Nephron progenitor cell (in vitro differentiated cells): ENCODE measurements around the gene TERT.

ENCODE experiments used
- DNase-seq: peaks from one replicate; pipeline ENCODE4 v3.0.0; 2021
- H3K27ac Mint-ChIP-seq: 2 replicates; pipeline ENCODE4 v1.8.0; 2021; ENCODE audit warnings: mild to moderate bottlenecking, moderate library complexity, mixed read lengths
- H3K27me3 Mint-ChIP-seq: 2 replicates; pipeline ENCODE4 v1.8.0; 2021; ENCODE audit warnings: mild to moderate bottlenecking, low read depth, mixed read lengths; ENCODE audit not compliant: poor library complexity
- H3K36me3 Mint-ChIP-seq: 2 replicates; pipeline ENCODE4 v1.8.0; 2021; ENCODE audit warnings: low read depth, mixed read lengths
- H3K4me1 Mint-ChIP-seq: 2 replicates; pipeline ENCODE4 v1.8.0; 2021; ENCODE audit warnings: mixed read lengths
- H3K4me3 Mint-ChIP-seq: 2 replicates; pipeline ENCODE4 v1.8.0; 2021; ENCODE audit warnings: mild to moderate bottlenecking, moderate library complexity, mixed read lengths
- H3K9me3 Mint-ChIP-seq: 2 replicates; pipeline ENCODE4 v1.8.0; 2021; ENCODE audit warnings: mild to moderate bottlenecking, moderate library complexity, mixed read lengths
- CTCF ChIP-seq: fragments of 200-600 bp; sonication (generic); IDR thresholded peaks from 2 replicates; pipeline ENCODE4 v1.5.0; 2021; ENCODE audit warnings: antibody characterized with exemption

TERT gene

GRCh38 chr5:1298067-1298551, 3.2 kb upstream of the TERT start:
- Mint-ChIP-seq H3K36me3 (no peaks in the 10 kb centered on the region), H3K27ac (no peak overlapping the region), H3K9me3 (peaks cover 8% of the 10 kb centered on the region), H3K4me1 (peaks cover 16% of the 10 kb centered on the region), H3K27me3 (peaks cover 59% of the 10 kb centered on the region), H3K4me3 (no peak overlapping the region)
- no peak for DNase-seq
- TF ChIP-seq CTCF: no peak

GRCh38 chr5:1297243-1297642, 2.4 kb upstream of the TERT start:
- no peak for DNase-seq
- H3K36me3 Mint-ChIP-seq: no peaks in the 10 kb centered on the region
- peaks cover 2% of the 10 kb centered on the region for H3K9me3 Mint-ChIP-seq
- peaks cover 16% of the 10 kb centered on the region for H3K4me1 Mint-ChIP-seq
- TF ChIP-seq CTCF: no peak
- no peak overlapping the region for H3K4me3 Mint-ChIP-seq
- H3K27me3 Mint-ChIP-seq: peaks cover 64% of the 10 kb centered on the region
- H3K27ac Mint-ChIP-seq: no peak overlapping the region

DNA sequence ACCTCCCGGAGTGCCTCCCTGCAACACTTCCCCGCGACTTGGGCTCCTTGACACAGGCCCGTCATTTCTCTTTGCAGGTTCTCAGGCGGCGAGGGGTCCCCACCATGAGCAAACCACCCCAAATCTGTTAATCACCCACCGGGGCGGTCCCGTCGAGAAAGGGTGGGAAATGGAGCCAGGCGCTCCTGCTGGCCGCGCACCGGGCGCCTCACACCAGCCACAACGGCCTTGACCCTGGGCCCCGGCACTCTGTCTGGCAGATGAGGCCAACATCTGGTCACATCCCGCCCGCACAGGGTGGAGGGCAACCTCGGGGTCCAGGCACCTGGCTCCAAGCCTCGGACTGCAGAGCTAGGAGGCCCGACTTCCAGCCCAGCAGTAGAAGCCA, 776 bp upstream of the TERT start:
- DNase-seq: no peak
- peaks cover 65% of the 10 kb centered on the region for H3K27me3 Mint-ChIP-seq

DNA sequence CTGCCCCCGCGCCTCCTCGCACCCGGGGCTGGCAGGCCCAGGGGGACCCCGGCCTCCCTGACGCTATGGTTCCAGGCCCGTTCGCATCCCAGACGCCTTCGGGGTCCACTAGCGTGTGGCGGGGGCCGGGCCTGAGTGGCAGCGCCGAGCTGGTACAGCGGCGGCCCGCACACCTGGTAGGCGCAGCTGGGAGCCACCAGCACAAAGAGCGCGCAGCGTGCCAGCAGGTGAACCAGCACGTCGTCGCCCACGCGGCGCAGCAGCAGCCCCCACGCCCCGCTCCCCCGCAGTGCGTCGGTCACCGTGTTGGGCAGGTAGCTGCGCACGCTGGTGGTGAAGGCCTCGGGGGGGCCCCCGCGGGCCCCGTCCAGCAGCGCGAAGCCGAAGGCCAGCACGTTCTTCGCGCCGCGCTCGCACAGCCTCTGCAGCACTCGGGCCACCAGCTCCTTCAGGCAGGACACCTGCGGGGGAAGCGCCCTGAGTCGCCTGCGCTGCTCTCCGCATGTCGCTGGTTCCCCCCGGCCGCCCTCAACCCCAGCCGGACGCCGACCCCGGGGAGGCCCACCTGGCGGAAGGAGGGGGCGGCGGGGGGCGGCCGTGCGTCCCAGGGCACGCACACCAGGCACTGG, 548 bp downstream of the TERT start:
- H3K36me3 Mint-ChIP-seq: no peaks in the 10 kb centered on the region
- TF ChIP-seq CTCF: no peak
- no peak overlapping the region for H3K27ac Mint-ChIP-seq
- DNase-seq: peak; percentile 51
- H3K9me3 Mint-ChIP-seq: no peaks in the 10 kb centered on the region
- peaks cover 56% of the 10 kb centered on the region for H3K27me3 Mint-ChIP-seq
- no peak overlapping the region for H3K4me3 Mint-ChIP-seq
- H3K4me1 Mint-ChIP-seq: peaks cover 11% of the 10 kb centered on the region

More for the DNA sequence above, 776 bp upstream of the TERT start:
- Mint-ChIP-seq H3K36me3 (no peaks in the 10 kb centered on the region), H3K4me3 (peak overlapping the region; percentile 52), H3K4me1 (peaks cover 16% of the 10 kb centered on the region), H3K9me3 (no peaks in the 10 kb centered on the region), H3K27ac (no peak overlapping the region)
- TF ChIP-seq CTCF: no peak

- Mint-ChIP-seq H3K27me3 (peaks cover 52% of the 10 kb centered on the region), H3K4me3 (peak overlapping the region; percentile 66), H3K9me3 (no peaks in the 10 kb centered on the region), H3K36me3 (peaks cover 3% of the 10 kb centered on the region), H3K27ac (no peak overlapping the region), H3K4me1 (peaks cover 5% of the 10 kb centered on the region)
- TF ChIP-seq CTCF: no peak
- no peak for DNase-seq
Measured at GRCh38 chr5:1293416-1294205, 1.3 kb downstream of the TERT start.
